Endothelial cell of umbilical vein (primary cell): ENCODE measurements around the gene CD44.

Experiments
- CTCF ChIP-seq, 2 donors: IDR thresholded peaks; 1 replicate in 1 of 2; 2 replicates in 1 of 2; pipeline ENCODE4 v1.5.1; 2011; ENCODE audit warnings: low read length in 2 of 2, mild to moderate bottlenecking in 2 of 2, moderate library complexity in 2 of 2, control low read depth in 1 of 2, inconsistent platforms in 1 of 2, low read depth in 1 of 2; ENCODE audit not compliant: insufficient read depth in 1 of 2; ENCODE audit errors: extremely low read depth in 1 of 2
- EZH2 ChIP-seq: IDR thresholded peaks from 2 replicates; pipeline ENCODE4 v1.6.1; 2012; ENCODE audit warnings: borderline replicate concordance, low read depth, mild to moderate bottlenecking, moderate library complexity, low read length, inconsistent platforms; ENCODE audit not compliant: severe bottlenecking
- FOS ChIP-seq: IDR thresholded peaks from 2 replicates; pipeline ENCODE4 v1.6.1; 2011; ENCODE audit warnings: mild to moderate bottlenecking, low read length, moderate library complexity, borderline replicate concordance; ENCODE audit not compliant: insufficient read depth
- GATA2 ChIP-seq: IDR thresholded peaks from 2 replicates; pipeline ENCODE4 v1.7.0; 2011; ENCODE audit warnings: low read depth, mild to moderate bottlenecking, moderate library complexity, mixed read lengths, low read length; ENCODE audit not compliant: insufficient read length, insufficient read depth
- JUN ChIP-seq: IDR thresholded peaks from 2 replicates; pipeline ENCODE4 v1.6.1; 2011; ENCODE audit warnings: borderline replicate concordance, low read depth; ENCODE audit not compliant: insufficient read length, insufficient read depth
- MAX ChIP-seq: IDR thresholded peaks from 2 replicates; pipeline ENCODE4 v1.6.1; 2011; ENCODE audit not compliant: insufficient read depth, insufficient read length
- MYC ChIP-seq: IDR thresholded peaks from one replicate; pipeline ENCODE4 v1.6.1; 2011; ENCODE audit warnings: mild to moderate bottlenecking, low read depth, low read length
- POLR2A ChIP-seq: IDR thresholded peaks from 2 replicates; pipeline ENCODE4 v1.6.1; 2012; ENCODE audit warnings: low read depth, mild to moderate bottlenecking, control low read depth, low read length
- POLR2AphosphoS5 ChIP-seq: IDR thresholded peaks from 2 replicates; pipeline ENCODE4 v1.6.1; 2012; ENCODE audit warnings: low read depth, mild to moderate bottlenecking, control low read depth, low read length, moderate library complexity; ENCODE audit not compliant: insufficient read depth

GRCh38 chr11:35243774-35244173 lies 104.8 kb downstream of the CD44 start:
- TF ChIP-seq CTCF (IDR thresholded peaks at IDR 0.05; ENCODE audit: extremely low read depth in 1 of 2, insufficient read depth in 1 of 2, low read depth in 1 of 2, low read length in 2 of 2), result no peak
- no peak for TF ChIP-seq POLR2AphosphoS5
- no peak for TF ChIP-seq MAX
- no peak for TF ChIP-seq MYC
- no peak for TF ChIP-seq POLR2A
- TF ChIP-seq EZH2, result no peak
- no peak for TF ChIP-seq JUN
- no peak for TF ChIP-seq GATA2
- no peak for TF ChIP-seq FOS
